DMS153 (cell line): ENCODE results near the gene ABTB2.

ENCODE experiments used
- DNase-seq: peaks from one replicate; lab custom pipeline; 2025; lab: John Stamatoyannopoulos, UW

The ABTB2 gene

GRCh38 chr11:34148504-34149165, 209.2 kb downstream of the ABTB2 start:
- DNase-seq, result no peak

DNA sequence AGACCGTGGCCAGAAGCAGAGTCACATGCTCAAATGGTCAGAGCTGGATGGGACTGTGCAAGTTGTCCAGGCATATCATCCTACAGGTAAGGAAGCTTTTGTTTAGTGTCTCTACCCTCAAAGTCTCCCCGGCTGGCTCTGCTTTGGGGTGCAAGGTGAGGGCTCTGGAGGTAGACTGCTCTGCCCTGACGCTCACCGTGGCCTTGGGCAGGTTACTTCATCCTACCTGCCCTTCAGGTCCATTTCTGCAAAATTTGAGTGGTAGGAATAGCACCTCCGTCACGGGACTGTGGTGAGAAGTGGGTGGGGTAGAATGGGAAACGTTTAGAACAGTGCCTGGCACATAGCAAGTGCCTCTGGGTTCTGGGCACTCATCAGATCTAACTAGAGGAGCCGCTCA, 210.2 kb downstream of the ABTB2 start:
- no peak for DNase-seq

GRCh38 chr11:34146866-34147265, 210.9 kb downstream of the ABTB2 start:
- DNase-seq, result no peak

GRCh38 chr11:34146411-34146810, 211.4 kb downstream of the ABTB2 start:
- DNase-seq, result no peak

DNA sequence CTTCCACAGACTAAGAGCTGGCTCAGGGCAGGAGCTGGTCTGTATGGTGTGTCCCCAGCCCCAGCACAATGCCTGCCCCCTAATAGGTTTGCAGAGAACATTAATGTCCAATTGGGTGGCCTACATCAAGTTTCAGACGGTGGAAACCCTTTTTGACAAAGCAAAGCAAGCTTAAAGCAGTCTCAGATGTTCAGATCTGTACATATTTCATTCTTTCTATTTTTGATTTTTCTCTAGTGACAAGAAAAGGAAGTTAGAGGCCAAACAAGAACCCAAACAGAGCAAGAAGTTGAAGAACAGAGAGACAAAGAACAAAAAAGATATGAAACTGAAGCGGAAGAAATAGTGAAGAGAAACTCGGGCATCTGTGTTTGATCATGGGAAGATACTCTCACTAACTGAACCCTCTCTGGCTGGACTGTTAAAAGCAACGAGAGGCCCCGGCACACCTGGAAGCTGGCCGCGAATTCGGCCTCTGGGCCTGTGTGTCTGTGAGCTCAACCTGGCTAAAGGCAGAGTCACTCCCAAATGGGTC, 211.9 kb downstream of the ABTB2 start:
- no peak for DNase-seq

GRCh38 chr11:34145073-34145472, 212.7 kb downstream of the ABTB2 start:
- no peak for DNase-seq

- DNase-seq, result no peak
Measured at GRCh38 chr11:34143048-34143447, 214.8 kb downstream of the ABTB2 start.

- no peak for DNase-seq
Measured at GRCh38 chr11:34140149-34140548, 217.7 kb downstream of the ABTB2 start.

DNA sequence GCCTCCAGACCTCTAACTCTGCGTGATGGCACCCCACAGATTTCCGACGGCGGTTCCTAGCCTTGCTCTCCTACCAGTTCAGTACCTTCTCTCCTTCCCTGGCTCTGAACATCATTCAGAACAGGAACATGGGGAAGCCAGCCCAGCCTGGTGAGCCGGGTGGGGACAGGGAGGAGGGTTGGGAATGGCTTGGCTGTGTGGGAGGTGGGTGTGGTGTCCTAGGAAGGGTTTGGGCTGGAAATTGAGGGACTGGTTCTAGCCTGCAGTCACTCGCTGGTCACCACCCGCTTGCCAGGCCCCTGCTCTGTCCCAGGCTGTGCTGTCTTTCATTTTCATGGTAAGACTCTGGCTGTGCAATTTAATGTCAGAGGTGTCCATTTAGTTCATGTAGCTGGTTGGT, 218.5 kb downstream of the ABTB2 start:
- DNase-seq, result no peak

- DNase-seq, result no peak
Measured at GRCh38 chr11:34136420-34136819, 221.4 kb downstream of the ABTB2 start.

DNA sequence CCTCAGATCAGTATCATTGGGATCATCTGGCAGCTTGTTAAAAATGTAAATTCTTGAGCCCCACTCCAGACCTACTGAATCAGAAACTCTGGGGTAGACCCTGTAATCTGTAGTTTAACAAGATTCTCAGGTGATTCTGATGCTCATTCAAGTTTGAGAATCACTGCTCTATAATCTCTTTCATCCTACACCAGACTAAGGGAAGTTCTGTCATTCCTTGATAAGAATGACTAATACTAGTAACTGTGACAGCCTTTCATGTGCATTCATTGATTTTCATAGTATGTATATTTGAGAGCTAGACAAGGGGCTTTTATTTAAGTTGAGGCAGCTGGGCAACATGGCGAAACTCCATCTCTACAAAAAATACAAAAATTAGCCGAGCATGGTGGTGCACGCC, 222.4 kb downstream of the ABTB2 start:
- DNase-seq, result no peak

DNA sequence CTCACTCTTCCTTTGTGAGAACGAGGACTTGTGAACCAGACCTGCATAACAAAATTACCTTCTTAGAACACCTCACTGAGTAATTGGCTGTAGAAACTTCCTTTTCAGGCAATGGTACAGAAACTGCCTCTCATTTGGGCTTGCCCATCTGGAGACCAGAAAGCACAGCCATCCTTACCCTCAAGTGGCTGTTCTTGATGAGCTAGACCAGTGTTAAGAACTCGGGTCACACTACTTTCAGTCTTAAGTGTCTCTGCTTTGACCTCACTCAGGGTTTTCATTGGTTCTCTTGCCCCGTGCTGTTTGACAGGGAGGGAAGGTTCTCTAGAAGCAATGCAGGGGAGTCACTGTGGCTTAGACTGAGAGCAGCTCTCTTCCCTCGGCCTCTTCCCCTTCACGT, 223.0 kb downstream of the ABTB2 start:
- no peak for DNase-seq

GRCh38 chr11:34132261-34132965, 225.4 kb downstream of the ABTB2 start:
- no peak for DNase-seq

- DNase-seq, result no peak
Measured at GRCh38 chr11:34128824-34129223, 229.0 kb downstream of the ABTB2 start.

DNA sequence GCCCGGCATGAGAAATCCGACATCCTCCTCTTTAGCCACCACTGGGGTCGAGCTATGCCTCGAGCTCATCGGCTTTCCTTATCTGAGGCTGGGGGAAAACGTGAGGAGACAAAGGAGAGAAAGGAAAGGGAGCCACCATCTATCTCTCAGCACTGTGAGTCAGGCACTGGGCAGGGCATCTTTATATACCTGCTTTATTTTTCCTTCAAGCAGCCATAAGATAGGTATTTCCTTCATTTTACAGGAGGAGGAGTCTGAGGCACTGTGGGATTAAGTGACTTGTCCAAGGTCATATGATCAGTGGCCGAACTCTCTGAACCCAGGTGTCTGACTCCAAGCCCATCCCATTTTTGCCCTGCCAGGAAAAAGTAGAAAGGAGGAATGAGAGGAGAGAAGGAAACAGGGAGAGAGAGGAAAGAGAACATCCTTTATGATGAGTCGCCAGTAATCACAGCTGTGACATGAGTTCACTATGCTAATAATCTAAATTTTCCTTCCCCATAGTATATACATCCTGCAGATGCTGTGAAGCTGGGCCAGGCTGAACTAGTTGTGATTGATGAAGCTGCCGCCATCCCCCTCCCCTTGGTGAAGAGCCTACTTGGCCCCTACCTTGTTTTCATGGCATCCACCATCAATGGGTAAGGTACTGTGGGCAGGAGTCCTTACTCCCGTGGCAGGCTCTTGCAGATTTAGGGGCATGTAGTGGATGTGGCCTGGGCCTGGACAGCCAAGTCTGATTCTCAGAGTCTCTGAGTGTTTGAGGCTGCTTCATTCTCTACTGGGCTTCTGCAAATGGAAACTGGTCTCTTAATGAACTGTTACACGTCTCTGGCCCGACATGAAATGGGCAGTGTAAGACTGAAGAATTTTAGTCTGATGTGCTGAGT, 230.6 kb downstream of the ABTB2 start:
- no peak for DNase-seq

DNA sequence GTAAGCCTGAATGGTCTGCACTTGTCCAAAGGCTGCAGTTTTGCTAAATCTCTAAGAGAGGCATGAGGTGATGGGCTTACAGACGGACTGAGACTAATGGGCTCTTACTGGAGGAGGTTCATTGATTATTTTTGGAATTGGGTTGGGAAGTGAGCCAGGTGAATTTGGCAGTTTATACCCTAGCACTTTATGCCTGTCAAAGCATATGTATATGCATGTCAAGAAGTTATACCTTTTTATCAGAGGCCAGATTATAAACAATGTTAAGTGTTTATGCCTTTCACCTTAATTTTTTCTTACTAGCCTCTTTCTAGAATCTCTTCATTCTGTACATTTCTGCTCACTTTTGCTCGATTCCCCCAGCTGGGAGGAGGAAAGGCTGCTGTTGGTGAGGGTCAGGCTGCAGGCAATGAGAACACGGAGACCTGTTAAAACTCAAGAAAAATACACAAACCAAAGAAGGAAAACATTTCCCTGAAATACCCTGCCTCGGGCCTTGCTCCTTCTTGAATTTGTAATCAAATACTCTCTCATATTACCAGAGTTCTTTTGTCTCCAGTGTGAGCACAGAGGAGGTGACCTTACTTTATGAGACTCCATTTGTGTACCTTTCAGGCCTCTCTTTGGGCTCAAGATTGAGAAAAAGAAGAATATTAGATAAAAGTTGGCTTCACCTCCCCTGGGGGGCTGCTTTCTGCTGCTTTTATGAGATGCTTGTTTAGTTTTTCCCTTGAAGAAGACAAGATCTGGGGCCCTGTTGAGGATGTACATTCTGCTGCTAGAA, 232.7 kb downstream of the ABTB2 start:
- DNase-seq, result no peak

DNA sequence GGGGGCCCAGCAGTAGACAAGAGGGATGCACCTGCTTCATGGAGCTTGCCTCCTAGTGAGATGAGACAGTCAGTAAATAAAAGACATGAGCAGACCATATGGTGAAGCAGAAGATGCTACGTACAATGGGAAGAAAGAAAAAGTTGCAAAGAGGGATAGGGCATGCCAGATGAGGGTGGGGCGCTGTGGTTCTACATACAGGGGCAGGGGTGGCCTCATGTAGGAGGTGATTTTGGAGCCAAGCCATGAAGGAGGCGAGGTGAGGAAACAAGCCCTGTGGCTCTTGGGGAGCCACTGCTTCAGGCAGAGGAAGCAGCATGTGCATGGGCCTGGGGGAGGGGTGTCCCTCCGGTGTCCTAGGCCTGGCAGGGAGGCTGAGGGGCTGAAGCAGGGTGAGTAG, 237.2 kb downstream of the ABTB2 start:
- DNase-seq, result no peak

GRCh38 chr11:34114471-34114870, 243.3 kb downstream of the ABTB2 start:
- DNase-seq, result no peak

- no peak for DNase-seq
Measured at GRCh38 chr11:34114014-34114413, 243.8 kb downstream of the ABTB2 start.

DNA sequence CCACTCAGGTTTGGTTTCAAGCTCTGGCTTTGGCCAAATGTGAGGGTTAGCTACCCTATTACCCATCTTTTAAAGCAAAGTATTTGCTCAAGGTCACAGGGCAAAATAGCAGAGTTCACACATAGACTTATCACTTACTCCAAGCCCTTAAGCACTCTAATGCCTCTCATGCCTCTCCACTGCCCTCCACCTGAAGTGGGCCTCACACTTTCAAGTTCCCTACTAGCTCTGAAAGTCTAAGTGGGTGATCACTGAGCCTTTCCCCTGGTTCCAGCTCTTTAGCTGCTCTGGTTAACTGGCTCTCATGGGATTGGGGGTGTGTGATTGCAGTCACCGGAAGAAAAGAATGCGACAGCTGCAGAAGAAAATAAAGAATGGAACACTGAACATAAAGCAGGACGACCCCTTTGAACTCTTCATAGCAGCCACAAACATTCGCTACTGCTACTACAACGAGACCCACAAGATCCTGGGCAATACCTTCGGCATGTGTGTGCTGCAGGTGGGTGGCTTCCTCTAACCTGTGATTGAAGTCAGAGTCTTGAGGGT, 246.0 kb downstream of the ABTB2 start:
- no peak for DNase-seq

GRCh38 chr11:34105957-34106504, 251.8 kb downstream of the ABTB2 start:
- DNase-seq, result no peak
